Activated CD8-positive, alpha-beta T cell treated with anti-CD3 and anti-CD28 coated beads for 36 hours (primary cell): ENCODE data around the gene MPND. TPM values are rescaled to one million over a fixed set of nuclear protein-coding genes. Genes with fewer than 3 reads are reported as not detected.

Experiments
- ATAC-seq: fragments of 200-7000 bp; cut with Tn5 transposase; one replicate; pipeline ENCODE4 v1.10.0; 2021; ENCODE audit warnings: mild to moderate bottlenecking, moderate library complexity
- CTCF ChIA-PET: fragments of 350-600 bp; sonication (Branson Sonifier 250); formaldehyde crosslinking; loops from one replicate; lab custom pipeline; 2021; ENCODE audit warnings: antibody characterized with exemption; lab: Charles Lee
- POLR2A ChIA-PET: fragments of 350-600 bp; sonication (Branson Sonifier 250); formaldehyde crosslinking; loops from one replicate; lab custom pipeline; 2021; ENCODE audit warnings: antibody characterized with exemption; lab: Charles Lee
- DNase-seq: peaks from one replicate; pipeline ENCODE4 v3.0.0-alpha.2; 2020
- H3K27ac Mint-ChIP-seq: one replicate; pipeline ENCODE4 v1.8.0; 2021; ENCODE audit warnings: mild to moderate bottlenecking, mixed read lengths
- H3K27me3 Mint-ChIP-seq: one replicate; pipeline ENCODE4 v1.8.0; 2021; ENCODE audit warnings: mixed read lengths
- H3K36me3 Mint-ChIP-seq: one replicate; pipeline ENCODE4 v1.8.0; 2021; ENCODE audit warnings: low read depth, mixed read lengths
- H3K4me1 Mint-ChIP-seq: one replicate; pipeline ENCODE4 v1.8.0; 2021; ENCODE audit warnings: low read depth, mixed read lengths
- H3K4me3 Mint-ChIP-seq: one replicate; pipeline ENCODE4 v1.8.0; 2021; ENCODE audit warnings: mild to moderate bottlenecking, moderate library complexity, mixed read lengths
- H3K9me3 Mint-ChIP-seq: one replicate; pipeline ENCODE4 v1.8.0; 2021; ENCODE audit warnings: mixed read lengths
- CTCF ChIP-seq: fragments of 200-600 bp; IDR thresholded peaks from one replicate; pipeline ENCODE4 v1.8.0; 2022; ENCODE audit warnings: antibody characterized with exemption, mild to moderate bottlenecking
- intact Hi-C: fragments of 100-400 bp; cut with micrococcal nuclease; formaldehyde crosslinking; loops from one replicate; pipeline ENCODE4 v1.10.0; 2022
- total RNA-seq, 2 experiments: library from RNA; stranded (reverse); gene quantifications; one replicate each; pipeline ENCODE4 v1.2.3, GENCODE V29; 2021

Gene MPND
- total RNA-seq, 2 experiments from 2014 or later, result 15.5 to 16.6 TPM

GRCh38 chr19:4373013-4373367 is 29.6 kb downstream of the MPND start:
- no peak overlapping the region for H3K4me3 Mint-ChIP-seq

GRCh38 chr19:4373601-4374497 is 30.5 kb downstream of the MPND start:
- peaks cover 59% of the 10 kb centered on the region for H3K4me1 Mint-ChIP-seq
- H3K36me3 Mint-ChIP-seq, result peaks cover 11% of the 10 kb centered on the region
- CTCF ChIA-PET, result no interaction called here
- H3K4me3 Mint-ChIP-seq, result no peak overlapping the region
- no peak for TF ChIP-seq CTCF
- H3K9me3 Mint-ChIP-seq, result no peaks in the 10 kb centered on the region
- DNase-seq (no peak), ATAC-seq (no peak)
- POLR2A ChIA-PET, result interaction anchor here (0.5 to 1.5 kb wide), 3 partner anchors 11 to 368 kb away, joined by 3 read pairs; no protein-coding TSS in a partner anchor
- intact Hi-C loops, result no loop called here
- no peaks in the 10 kb centered on the region for H3K27me3 Mint-ChIP-seq
- peak overlapping the region; percentile 26 for H3K27ac Mint-ChIP-seq

More at GRCh38 chr19:4373013-4373367, 29.6 kb downstream of the MPND start:
- Mint-ChIP-seq H3K9me3 (no peaks in the 10 kb centered on the region), H3K27me3 (no peaks in the 10 kb centered on the region), H3K36me3 (peaks cover 9% of the 10 kb centered on the region), H3K4me1 (peaks cover 60% of the 10 kb centered on the region), H3K27ac (no peak overlapping the region)
- TF ChIP-seq CTCF, result no peak
- ATAC-seq, result no peak
- no peak for DNase-seq
- CTCF ChIA-PET, result interaction anchor here (1.1 kb wide), 1 partner anchor 106 kb away, joined by 3 read pairs; no protein-coding TSS in a partner anchor
- POLR2A ChIA-PET, result interaction anchor here (1.0 to 1.2 kb wide), 2 partner anchors 15 to 215 kb away, joined by 3 read pairs; no protein-coding TSS in a partner anchor
- intact Hi-C loops, result no loop called here

- Mint-ChIP-seq H3K4me1 (peaks cover 61% of the 10 kb centered on the region), H3K4me3 (no peak overlapping the region), H3K27me3 (no peaks in the 10 kb centered on the region), H3K9me3 (no peaks in the 10 kb centered on the region), H3K36me3 (peaks cover 16% of the 10 kb centered on the region), H3K27ac (no peak overlapping the region)
- ATAC-seq (no peak), DNase-seq (no peak)
- TF ChIP-seq CTCF, result no peak
- intact Hi-C loops, result no loop called here
- ChIA-PET CTCF (interaction anchor here (1.6 kb wide), 1 partner anchor 22 kb away, joined by 4 read pairs; no protein-coding TSS in a partner anchor), POLR2A (interaction anchor here (0.5 to 1.5 kb wide), 6 partner anchors 12 to 369 kb away, joined by 3 to 4 read pairs (median 3); partner anchors contain the start of gene SH3GL1)
Observed at GRCh38 chr19:4374498-4375163, 31.3 kb downstream of the MPND start.

- ChIA-PET CTCF (interaction anchor here (1.6 to 2.2 kb wide), 2 partner anchors 23 to 108 kb away, joined by 4 to 7 read pairs; no protein-coding TSS in a partner anchor), POLR2A (interaction anchor here (0.6 to 2.2 kb wide), 8 partner anchors 10 to 95 kb away, joined by 3 to 6 read pairs (median 4); partner anchors contain the start of genes CHAF1A and SH3GL1)
- Mint-ChIP-seq H3K4me3 (no peak overlapping the region), H3K27ac (peak overlapping the region; percentile 48), H3K27me3 (no peaks in the 10 kb centered on the region), H3K36me3 (peaks cover 18% of the 10 kb centered on the region), H3K4me1 (peaks cover 63% of the 10 kb centered on the region), H3K9me3 (no peaks in the 10 kb centered on the region)
- intact Hi-C loops, result no loop called here
- TF ChIP-seq CTCF, result no peak
- DNase-seq, result no peak
- ATAC-seq, result no peak
Observed at GRCh38 chr19:4375164-4376027, 32.0 kb downstream of the MPND start.
